HG03108 (cell line): Measurements from ENCODE around the gene DDX52.

Source experiments
- ATAC-seq: cut with Tn5 transposase; IDR thresholded peaks from one replicate; pipeline ENCODE4 v1.9.1; 2021; ENCODE audit warnings: moderate library complexity; ENCODE audit not compliant: unreplicated experiment

The DDX52 gene

DNA sequence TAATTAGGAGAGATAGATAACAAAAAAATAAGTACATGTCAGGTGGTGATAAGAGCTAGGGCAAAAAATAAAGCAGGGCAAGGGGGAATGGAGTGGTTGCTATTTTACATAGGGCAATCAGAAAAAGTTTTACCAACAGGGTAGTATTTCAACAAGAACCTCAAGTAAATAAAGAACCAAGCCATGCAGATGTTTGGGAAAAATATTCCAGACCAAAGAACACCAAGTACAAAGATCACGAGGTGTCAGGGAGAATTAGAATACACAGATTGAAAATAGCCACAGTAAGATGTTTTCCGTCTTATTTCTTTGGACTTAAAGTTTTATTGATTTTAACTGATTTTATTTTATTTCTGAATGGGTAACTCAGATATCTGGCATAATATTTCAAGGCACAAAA is 45.1 kb downstream of the DDX52 start:
- no peak for ATAC-seq

DNA sequence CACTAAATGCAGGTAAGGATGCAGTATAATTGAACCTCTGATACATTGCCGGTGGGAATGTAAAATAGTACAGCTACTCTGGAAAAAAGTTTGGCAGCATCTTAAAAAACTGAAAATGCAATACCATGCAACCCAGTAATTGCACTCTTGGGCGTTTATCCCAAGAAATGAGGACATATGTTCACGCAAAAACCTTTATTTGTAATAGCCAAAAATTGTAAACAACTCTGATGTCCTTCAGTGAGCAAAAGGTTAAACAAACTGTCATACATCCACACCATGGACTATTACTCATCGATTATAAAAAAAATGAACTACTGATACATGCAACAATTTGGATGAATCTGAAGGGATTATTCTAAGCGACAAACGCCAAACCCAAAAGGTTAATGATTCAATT is 51.0 kb downstream of the DDX52 start:
- no peak for ATAC-seq

DNA sequence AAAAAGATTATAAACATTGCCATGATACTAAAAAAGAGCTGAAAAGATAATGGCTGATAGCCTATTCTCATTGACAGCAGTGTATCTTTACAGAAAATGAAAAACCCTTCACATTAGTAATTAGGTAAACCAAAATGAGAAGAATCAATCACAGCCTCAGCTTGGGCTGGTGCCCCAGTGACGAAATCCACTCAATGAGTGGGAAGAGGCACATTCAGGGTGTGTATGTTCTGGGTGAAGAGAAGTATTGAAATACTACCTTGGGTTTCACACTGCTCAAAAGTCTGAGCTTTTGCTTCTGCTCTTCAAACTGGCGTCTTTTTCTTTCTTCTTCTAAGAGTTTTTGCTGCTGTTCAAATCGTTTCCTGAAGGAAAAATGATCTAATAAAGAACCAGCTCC is 58.2 kb downstream of the DDX52 start:
- ATAC-seq, result no peak

DNA sequence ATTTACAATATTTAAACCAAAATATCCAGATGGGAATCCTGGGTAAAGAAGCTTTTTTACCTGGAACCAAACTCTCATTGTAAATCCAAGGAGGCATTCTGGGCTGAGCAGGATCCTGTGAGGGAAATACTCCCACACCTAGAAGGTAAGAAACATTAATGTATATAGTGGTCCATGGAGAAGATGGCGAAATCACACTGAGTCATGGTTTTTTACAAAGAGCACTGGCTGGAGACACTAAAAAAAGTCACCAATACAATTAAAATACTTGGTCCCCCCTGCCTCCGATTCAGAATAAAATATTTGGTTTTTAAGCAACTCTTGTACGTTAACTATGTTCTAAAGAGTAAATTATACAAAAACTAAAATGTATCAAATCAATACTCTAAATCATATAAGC is 67.0 kb downstream of the DDX52 start:
- no peak for ATAC-seq

DNA sequence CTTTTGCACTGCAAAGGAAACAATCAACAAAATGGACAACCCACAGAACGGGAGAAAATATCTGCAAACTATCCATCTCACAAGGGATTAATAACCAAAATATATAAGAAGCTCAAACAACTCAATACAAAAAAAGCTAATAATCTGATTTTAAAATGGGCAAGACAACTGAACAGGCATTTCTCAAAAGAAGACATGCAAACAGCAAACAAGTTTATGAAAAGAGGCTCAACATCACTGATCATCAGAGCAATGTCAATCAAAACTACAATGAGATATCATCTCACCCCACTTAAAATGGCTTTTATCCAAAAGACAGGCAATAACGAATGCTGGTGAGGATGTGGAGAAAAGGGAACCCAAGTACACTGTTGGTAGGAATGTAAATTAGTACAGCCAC is 68.8 kb downstream of the DDX52 start:
- ATAC-seq, result no peak

DNA sequence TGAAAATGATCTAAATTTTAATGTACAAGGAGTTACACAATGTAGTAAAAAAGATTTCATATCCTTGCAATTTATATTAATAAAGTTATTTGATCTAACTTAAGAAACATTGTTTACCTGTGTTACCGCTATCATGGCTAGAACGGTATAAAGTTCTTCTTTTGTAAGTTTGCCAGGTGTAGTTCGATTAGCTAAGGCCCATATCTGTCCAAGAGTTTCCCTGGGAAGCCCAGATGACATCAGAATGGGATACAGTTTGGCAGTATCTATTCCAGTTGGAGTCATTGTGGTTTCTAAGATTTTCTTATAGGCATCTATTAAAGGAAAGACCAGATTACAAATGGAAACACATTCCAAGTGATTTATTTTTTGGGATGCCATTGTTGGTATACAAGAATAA is 71.6 kb downstream of the DDX52 start:
- no peak for ATAC-seq

DNA sequence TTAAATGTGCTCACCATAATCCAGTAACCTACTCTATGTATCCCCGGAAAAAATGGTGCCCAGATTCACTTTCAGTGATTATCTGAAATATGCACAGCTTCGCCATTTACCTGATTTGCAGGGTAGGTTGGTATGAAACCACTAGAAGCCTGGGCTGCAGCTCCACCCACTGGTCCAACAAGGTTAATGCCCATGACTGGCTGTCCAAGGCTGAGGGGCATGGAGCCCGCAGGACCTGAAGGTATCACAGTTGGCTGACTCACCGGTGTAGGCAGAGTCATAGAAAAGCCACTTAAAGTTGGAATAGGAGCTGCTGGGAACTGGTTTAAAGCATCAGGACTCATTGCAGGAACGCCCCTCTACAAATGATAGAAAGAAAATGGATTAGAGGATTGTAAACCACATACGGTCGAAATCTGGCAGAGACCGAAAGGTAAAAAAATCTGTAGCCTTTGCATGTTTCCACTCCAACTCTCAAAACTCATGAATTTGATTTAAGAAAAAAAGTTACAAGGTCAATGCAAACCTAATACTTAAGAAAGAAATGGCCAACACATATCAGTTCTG is 72.6 kb downstream of the DDX52 start:
- ATAC-seq, result no peak

DNA sequence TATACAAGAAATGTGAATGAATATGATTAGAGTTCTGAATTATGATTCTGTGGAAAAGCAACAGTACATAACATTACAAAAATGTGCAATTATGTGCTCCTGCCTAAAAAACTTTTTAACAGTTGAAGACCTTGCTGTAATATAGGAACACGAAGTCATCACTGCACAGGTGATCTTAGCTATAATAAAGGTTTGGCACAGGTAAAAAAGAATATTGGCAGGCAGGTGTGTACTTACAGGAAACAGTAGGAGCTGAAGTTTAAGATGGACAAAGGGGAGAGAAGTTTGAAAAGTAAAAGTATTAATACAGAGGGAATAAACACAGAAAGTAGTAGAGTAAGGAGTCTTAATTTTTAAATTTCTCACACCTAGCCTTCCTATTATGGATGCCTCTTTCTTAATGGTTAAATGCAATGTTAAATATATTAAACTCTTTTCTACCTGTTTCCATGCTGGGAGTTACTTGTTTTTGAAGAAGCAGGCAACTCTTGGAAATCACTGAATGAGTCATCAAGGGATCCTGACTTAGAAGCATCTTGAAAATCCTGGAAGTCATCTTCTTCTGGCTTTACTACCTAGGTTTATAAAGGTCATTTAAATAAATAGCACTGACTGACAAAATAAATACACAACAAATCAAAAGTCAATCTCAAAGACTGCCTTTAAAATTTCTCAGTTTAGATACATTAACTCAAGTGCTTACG is 74.7 kb downstream of the DDX52 start:
- ATAC-seq, result no peak

DNA sequence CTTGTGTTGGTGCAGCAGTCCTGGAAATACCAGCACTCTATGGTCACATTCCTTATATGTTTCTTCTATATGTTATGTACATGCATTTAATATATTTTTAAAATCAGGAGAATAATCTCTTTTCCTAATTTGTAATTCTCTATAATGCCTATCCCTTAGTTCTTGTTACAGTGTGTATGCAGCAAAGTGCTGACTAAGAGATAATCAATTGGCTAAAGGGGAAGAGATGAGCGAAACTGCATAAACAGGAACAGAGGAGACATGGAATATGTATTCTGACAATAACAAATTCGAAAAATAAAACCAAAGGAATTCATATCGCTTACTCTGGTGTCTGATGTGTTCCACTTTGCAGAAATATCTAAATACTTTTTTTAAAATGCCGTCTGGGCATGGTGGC is 75.7 kb downstream of the DDX52 start:
- ATAC-seq, result no peak

DNA sequence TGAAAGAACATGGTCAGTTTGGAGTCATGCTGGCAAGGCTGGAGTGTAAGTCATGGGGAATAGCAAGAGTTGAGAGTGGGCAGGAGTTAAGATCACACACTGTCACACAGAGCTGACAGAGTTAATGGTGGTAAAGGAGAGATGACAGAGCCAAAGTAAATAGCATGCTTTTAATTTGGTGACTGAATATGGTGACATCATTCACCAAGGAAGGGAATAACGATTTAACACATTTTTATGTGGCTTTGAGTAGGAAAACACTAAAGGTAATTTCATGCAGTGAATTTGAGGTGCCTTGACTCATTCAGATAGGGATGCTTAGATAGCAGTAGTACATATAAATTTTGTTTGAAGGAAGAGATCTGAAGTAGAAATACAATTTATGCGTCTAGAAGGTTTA is 76.1 kb downstream of the DDX52 start:
- no peak for ATAC-seq

DNA sequence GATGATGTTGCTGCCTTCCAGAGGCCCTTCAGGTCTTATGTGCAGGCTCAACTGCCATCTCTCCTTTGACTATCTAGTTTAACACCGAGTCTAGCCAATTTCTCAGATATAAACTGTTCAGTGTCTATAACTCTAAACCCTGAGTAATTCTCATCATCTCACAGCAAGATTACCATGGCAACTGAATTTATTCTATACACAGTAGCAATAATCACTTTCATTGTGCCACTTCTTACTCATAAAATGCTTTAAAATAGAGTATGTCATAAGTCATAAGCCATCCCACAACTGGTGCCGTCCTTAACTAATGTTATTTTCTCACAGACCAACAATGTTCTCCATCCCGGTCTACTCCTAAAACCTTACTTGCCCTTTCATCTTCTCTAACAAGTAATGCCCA is 79.0 kb downstream of the DDX52 start:
- ATAC-seq, result no peak

DNA sequence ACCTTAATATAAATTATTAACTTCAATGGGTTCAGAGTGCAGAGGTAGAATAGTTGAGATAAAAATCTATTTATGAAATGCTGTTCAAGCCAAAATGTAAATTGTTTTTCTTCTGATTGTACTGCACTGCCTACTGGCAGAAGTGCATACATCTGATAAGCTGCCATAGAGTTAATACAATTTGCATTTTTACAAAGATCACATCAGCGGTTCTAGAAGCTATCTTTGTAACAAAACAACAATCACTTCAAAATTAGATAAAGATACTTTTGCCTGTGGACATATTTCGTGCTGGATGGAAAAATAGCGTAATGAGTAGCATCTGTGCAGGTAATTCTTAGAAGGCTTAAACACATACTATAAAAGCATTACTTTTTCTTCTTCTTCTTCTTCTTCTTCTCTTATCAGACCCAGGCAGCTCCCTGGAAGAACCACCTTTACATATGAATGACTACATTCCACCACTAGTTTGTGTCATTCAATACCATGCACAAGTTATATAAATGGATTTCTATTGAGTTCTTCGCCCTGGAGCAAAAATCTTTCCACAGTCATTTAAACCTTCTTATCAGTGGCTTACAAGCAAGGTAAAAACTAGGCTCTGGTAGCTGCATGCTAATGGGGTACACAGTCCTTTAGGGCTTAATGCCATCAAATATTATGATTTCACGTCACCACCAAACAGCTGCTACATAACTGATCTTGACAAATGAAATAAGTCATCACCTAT is 81.1 kb downstream of the DDX52 start:
- ATAC-seq, result no peak
